WERI-Rb-1 (cell line): ENCODE results near the gene TTLL12.

Experiments
- DNase-seq: peaks from one replicate; pipeline ENCODE4 v3.0.0-alpha.2; 2020
- H3K27ac ChIP-seq: fragments of 250-450 bp; sonication (Bioruptor Pico); 2 replicates; pipeline ENCODE4 v1.5.1; 2020; ENCODE audit warnings: mild to moderate bottlenecking, moderate library complexity
- H3K27me3 ChIP-seq: fragments of 250-450 bp; sonication (Bioruptor Pico); 2 replicates; pipeline ENCODE4 v1.5.1; 2021; ENCODE audit warnings: mild to moderate bottlenecking, low read depth, moderate library complexity; ENCODE audit not compliant: insufficient read depth, severe bottlenecking
- H3K36me3 ChIP-seq: fragments of 250-450 bp; sonication (Bioruptor Pico); 2 replicates; pipeline ENCODE4 v1.5.1; 2020; ENCODE audit warnings: mild to moderate bottlenecking, moderate library complexity
- H3K4me3 ChIP-seq: 2 replicates; pipeline ENCODE4 v1.5.1; 2011; ENCODE audit warnings: low read depth, mild to moderate bottlenecking, control low read depth, low read length
- H3K9me3 ChIP-seq: fragments of 250-450 bp; sonication (Bioruptor Pico); 2 replicates; pipeline ENCODE4 v1.5.1; 2021; ENCODE audit warnings: mild to moderate bottlenecking, moderate library complexity; ENCODE audit not compliant: severe bottlenecking
- CTCF ChIP-seq: IDR thresholded peaks from 2 replicates; pipeline ENCODE4 v1.5.1; 2011; ENCODE audit warnings: low read depth, mild to moderate bottlenecking, control low read depth, inconsistent platforms, low read length

TTLL12 gene

DNA sequence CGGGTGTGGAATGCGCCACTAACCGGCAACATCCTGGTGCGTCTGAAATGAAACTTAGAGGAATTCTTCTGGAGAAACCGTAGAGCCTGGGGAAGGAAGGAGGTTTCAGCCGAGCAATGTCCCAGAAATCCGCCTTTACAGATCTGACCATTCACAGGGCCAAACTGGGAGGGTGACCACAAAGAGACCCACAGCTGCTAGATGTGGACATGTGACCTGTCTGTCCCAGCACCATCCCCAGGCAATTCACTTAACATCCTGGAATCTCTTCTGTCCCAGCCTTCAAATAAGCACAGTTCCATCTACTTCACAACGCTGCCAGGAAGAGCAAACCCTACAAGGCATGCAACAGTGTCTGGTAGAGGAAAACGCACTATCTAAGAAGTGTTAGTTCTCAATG lies 53.5 kb downstream of the TTLL12 start:
- TF ChIP-seq CTCF: no peak
- Histone ChIP-seq H3K9me3 (no peaks in the 10 kb centered on the region), H3K36me3 (peaks cover 70% of the 10 kb centered on the region), H3K27me3 (no peaks in the 10 kb centered on the region), H3K27ac (no peak overlapping the region), H3K4me3 (no peak overlapping the region)
- no peak for DNase-seq

GRCh38 chr22:43131773-43132501 lies 55.0 kb downstream of the TTLL12 start:
- no peaks in the 10 kb centered on the region for H3K27me3 ChIP-seq
- no peak overlapping the region for H3K4me3 ChIP-seq
- H3K27ac ChIP-seq: no peak overlapping the region
- DNase-seq: no peak
- H3K36me3 ChIP-seq: peaks cover 56% of the 10 kb centered on the region
- TF ChIP-seq CTCF: no peak
- H3K9me3 ChIP-seq: no peaks in the 10 kb centered on the region

- Histone ChIP-seq H3K27ac (no peak overlapping the region), H3K27me3 (no peaks in the 10 kb centered on the region), H3K4me3 (no peak overlapping the region), H3K9me3 (no peaks in the 10 kb centered on the region), H3K36me3 (peaks cover 36% of the 10 kb centered on the region)
- no peak for TF ChIP-seq CTCF
- no peak for DNase-seq
These were observed 57.2 kb downstream of the TTLL12 start for GRCh38 chr22:43129426-43130425.

DNA sequence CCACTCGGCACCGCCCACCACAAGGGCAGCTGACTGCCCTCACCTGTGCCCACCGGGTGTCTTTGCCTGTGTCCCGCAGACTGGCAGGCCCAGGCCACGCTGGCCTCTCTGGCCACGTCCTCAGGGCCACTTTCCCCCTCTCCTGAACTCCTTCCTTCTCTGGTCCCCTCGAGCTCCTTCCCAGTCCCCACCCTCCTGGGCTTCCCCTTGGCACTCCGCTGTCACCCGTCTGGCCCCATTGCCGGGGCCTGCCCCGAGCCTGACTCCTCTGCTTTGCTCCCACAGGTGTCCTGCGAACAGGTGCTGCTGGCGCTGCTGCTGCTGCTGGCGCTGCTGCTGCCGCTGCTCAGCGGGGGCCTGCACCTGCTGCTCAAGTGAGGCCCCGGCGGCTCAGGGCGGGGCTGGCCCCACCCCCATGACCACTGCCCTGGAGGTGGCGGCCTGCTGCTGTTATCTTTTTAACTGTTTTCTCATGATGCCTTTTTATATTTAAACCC lies 58.0 kb downstream of the TTLL12 start:
- H3K27ac ChIP-seq: no peak overlapping the region

DNA sequence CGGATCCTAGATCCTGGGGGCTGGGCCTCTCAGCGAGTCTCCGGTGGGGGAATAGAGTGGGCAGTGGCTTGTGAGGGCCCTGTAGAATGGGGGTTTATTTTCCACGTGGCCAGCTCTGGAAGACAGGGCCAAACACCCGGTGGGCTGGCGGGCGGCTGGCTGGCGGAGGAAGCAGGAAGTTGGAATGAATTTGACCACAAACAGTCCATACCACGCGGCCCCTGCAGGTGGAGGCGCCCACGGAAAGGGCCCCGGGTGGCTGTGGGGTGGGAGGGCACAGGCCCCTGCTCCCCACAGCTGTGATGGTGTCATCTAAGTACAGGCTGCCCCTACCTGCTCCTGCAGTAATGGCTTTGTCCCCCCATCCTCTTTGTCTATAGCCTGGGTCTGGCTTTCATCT lies 58.8 kb downstream of the TTLL12 start:
- no peak overlapping the region for H3K27ac ChIP-seq
- H3K9me3 ChIP-seq: no peaks in the 10 kb centered on the region
- no peak overlapping the region for H3K4me3 ChIP-seq
- TF ChIP-seq CTCF: no peak
- no peaks in the 10 kb centered on the region for H3K27me3 ChIP-seq
- DNase-seq: no peak
- H3K36me3 ChIP-seq: peaks cover 21% of the 10 kb centered on the region

More for the DNA sequence above, 58.0 kb downstream of the TTLL12 start:
- no peaks in the 10 kb centered on the region for H3K27me3 ChIP-seq
- peaks cover 28% of the 10 kb centered on the region for H3K36me3 ChIP-seq
- no peak for TF ChIP-seq CTCF
- no peak overlapping the region for H3K4me3 ChIP-seq
- DNase-seq: no peak
- H3K9me3 ChIP-seq: no peaks in the 10 kb centered on the region
